Activated CD8-positive, alpha-beta memory T cell treated with anti-CD3 and anti-CD28 coated beads for 4 hours (primary cell): ENCODE data around the gene TMEM14A.
"Not testable (repeated sequence)": the region's sequence is repeated elsewhere in the genome, so short reads cannot be mapped to it uniquely, and the experiment has no call there.

Experiments
- DNase-seq, 2 donors: peaks; one replicate each; pipeline ENCODE4 v3.0.0-alpha.2; 2020; ENCODE audit warnings: low read depth in 2 of 2

Gene TMEM14A

DNA sequence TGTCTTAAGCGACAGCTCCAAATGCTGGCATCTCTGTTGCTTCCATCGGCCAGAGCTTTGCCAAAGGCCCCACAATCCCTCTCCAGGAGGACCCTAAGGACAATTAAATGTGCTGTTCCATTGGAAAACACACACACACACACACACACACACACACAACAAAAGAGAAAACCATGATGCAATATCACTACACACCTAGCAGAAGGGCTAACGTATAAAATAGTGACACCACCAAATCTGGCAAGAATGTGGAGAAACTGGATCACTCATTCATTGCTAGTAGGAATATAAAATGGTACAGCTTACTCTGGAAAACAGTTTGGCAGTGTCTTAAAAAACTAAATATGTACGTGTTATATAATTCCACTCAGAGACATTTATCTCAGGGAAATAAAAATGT is 13.0 kb upstream of the TMEM14A start:
- DNase-seq, result no peak

DNA sequence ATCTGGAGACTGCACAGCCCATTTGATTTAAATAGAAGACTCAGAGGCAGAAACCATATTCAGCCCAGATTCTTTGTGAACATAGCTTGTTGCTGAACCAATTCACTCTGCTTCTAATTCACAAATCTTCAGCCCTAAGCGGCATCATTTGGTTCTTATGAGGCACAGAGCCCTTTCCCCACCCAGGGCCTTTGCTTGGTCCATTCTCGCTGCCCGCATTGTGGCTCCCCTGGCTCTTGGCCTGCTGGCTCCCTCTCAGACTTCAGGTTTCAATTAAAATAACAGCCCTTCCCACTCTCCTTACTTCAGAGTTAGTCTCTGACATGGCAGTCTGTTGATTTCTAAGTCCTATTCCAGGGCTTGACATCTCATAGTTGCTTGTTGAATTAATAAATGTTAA is 9.4 kb upstream of the TMEM14A start:
- no peak for DNase-seq

GRCh38 chr6:52662031-52662430 is 8.9 kb upstream of the TMEM14A start:
- no peak for DNase-seq

DNA sequence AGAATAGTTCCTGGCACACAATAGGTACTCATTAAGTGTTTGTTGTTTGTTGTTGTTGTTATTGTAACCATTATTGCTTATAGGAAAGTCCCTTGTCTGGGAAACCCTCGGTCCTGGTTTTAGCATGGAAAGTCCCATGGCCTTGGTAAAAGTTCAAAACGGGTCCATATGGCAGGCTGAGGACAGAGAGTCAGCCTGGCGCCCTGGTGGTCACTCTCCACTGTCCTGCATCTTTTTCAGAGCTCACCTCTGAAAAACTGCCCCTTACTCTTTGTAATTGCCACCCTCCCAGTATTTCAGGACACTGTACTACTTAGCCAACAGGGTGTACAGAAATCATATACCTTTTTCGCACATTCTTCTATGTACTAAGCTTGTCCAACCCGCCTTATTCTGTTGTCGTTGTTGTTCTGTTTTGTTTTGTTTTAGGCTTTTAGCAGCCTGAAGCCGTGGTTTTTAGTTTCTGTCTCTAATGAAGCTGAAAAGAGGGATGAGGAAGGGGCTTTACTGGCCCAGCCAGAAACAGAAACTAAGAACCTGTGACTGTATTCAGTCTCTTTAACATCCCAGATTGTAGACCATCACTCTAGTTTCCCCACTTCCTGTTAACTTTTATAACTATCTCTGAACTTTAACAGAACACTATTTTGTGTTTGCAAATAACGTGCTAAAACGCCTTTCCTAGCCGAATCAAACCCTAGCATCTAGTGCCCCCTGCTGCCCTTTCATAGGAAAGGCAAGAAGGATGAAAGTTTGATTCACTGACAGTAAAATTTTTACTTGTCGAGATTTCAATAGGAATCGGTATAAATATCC is 7.6 kb upstream of the TMEM14A start:
- DNase-seq, result peak; percentile 33

- DNase-seq, result no peak
These were observed 7.1 kb upstream of the TMEM14A start for GRCh38 chr6:52663936-52664185.

DNA sequence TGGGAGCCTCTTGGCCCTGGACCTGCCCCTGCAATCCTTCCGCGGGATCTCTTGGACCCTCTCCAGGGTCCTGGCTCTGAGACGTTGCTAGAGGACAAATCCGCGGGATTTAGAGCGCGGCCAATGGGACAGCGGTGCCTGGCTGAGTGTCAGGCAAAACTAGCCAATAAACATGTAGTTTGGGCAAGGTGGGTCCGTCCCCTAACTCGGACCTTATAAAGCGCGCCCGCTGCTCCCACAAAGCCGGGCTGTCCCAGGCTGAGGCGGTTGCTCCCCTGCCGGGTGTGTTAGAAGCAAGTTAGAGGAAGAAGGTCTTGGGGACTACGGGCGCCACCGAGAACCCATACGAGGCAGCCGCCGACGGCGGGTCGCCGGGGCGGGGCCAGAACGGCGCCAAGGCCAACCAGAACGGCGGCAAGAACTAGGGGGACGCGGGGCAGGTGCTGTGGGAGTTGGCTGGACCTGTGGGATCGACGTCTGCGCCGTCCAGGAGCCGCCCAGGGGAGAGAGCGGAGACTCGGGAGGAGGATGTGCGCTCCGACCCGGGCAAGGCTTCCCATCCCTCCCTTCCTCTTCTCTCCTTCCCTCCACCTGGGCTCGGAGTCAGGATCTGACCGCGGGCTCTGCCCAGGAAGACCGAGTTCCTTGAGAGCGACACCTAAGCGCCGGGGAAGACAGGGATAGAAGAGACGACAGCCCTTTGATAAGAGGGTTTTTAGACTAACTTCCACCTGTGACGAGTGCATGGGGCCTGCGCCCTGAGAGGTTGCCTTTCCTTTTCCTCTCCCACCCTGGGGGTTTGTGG is 6.5 kb upstream of the TMEM14A start:
- peak in 1 of 2 donors; percentile 15 for DNase-seq

DNA sequence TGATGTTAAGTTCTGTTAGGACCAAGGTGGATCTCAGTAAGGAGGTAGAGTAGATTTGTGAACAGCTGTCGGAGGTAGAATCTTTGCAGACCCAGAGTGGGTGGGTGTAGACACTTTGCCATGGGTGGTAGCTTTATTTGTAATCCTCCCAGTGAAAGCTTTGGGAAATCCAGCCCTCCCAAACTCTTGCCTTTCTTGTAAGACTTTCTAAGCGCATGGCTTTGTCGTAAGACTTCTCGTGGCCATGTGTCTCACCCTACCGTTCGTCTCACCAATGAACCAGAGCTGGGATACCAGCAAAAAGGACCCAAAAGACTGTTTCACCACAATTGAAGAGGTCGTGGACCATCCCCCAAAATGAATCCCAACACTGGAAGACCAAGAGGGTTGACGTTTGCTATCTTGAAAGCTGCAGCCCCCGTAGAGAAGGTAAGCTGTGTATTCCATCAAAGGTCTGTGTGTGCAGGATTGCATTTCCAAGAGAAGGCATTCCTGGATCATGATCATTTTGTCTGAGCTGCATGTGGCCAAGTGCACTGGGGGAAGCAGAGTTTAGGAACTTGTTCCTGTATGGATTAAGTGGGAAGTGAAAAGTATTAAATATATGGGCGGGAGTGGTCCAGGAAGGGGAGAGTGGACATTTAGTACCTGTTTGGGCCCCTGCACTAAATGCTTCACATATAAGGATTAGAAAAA is 5.8 kb upstream of the TMEM14A start:
- DNase-seq, result no peak

DNA sequence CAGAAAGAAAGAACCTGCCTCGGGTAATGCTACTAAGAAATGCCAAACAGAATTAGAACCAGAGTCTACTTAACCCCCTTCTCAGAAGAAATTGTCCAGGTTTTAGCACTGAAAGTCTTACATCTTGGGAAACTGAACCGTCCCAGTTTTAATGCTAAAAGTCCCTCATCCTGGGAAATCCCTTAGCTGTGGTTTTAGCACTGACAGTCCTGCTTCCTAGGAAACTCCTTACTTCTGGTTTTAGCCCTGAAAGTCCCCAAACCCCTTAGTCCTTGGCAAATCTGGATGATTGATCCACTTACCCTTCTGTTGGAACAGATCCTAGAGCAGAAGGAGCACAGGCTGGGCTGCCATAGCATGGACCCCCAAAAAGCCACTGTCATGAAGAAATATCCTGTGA is 4.8 kb upstream of the TMEM14A start:
- no peak for DNase-seq

- DNase-seq, result no peak
These were observed 4.4 kb upstream of the TMEM14A start for GRCh38 chr6:52666523-52666922.

DNA sequence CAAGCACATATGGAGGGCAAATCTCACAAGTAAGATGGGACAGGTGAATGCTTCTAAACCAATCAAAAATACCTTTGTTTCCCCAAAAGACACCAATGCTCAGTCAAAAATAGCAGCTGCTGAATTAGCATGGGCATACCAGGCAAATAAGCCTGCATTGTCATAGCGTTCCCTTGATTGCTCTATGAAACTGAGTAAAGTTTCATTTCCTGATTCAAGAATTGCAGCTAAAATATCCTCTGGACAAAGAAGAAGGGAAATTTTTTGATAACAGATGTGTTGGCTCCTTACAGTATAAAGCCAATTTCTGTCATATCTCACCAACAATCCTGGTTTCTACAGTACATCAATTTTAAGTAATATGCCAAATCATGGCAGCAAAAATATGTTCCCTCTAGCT is 3.3 kb upstream of the TMEM14A start:
- DNase-seq, result no peak

GRCh38 chr6:52671676-52672075 is 763 bp downstream of the TMEM14A start:
- no peak for DNase-seq

DNA sequence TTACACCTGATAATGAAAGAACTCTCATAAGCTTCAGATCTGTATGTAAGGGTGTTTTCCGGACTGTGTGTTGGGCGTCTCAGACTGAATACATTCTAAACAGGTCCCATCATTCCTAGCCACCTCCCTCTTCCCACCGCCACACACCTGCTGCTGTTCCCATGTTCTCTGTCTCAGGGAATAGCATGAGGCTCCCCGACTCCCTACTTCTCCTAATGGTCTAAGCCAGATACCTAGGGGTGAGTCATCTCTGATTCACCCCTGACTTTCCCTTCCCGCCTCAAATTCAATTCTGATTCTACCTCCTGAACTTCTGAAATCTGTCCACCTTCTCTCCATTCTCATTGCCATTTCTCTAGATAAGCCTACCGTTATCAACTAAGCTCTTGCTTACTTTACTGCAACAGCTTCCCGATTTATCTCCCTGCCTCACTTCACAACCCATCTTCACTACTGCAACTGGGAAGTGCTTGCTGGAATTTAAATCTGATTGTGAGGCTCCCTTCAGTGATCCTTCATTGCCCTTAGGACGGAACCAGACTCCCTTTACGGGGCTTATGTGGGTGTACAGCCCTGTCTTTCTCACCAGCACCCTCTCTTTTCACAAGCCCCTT is 1.6 kb downstream of the TMEM14A start:
- DNase-seq, result no peak

DNA sequence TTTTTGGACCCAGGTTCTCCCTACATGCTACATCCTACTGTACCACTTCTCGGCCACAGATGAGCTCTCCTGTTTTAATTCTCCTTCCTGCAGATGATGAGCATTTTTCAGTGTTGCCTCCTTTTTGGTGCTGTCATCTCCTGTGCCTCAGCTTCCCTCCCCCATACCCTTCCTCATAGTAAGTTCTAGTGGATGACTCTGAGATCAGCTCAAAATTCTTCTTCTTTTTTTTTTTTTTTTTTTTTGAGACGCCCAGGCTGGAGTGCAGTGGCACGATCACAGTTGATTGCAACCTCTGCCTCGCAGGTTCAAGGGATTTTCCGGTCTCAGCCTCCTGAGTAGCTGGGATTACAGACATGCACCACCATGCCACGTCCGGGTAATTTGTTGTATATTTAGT is 3.8 kb downstream of the TMEM14A start:
- DNase-seq, result no peak

- DNase-seq, result no peak
These were observed 4.5 kb downstream of the TMEM14A start for GRCh38 chr6:52675372-52675771.

DNA sequence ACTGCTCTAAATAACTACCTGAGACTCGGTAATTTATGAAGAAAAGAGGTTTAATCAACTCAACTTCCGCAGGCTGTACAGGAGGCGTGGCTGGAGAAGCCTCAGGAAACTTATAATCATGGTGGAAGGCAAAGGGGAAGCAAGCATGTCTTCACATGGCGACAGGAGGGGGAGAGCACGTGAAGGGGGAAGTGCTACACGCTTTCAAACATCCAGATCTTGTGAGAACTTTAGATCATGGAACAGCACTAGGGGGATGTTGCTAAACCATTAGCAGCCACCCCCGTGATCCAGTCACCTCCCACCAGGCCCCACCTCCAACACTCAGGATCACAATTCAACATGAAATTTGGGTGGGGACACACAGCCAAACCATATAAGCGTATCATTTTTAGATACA is 5.7 kb downstream of the TMEM14A start:
- DNase-seq, result not testable (repeated sequence)

GRCh38 chr6:52681416-52681815 is 10.5 kb downstream of the TMEM14A start:
- no peak for DNase-seq

DNA sequence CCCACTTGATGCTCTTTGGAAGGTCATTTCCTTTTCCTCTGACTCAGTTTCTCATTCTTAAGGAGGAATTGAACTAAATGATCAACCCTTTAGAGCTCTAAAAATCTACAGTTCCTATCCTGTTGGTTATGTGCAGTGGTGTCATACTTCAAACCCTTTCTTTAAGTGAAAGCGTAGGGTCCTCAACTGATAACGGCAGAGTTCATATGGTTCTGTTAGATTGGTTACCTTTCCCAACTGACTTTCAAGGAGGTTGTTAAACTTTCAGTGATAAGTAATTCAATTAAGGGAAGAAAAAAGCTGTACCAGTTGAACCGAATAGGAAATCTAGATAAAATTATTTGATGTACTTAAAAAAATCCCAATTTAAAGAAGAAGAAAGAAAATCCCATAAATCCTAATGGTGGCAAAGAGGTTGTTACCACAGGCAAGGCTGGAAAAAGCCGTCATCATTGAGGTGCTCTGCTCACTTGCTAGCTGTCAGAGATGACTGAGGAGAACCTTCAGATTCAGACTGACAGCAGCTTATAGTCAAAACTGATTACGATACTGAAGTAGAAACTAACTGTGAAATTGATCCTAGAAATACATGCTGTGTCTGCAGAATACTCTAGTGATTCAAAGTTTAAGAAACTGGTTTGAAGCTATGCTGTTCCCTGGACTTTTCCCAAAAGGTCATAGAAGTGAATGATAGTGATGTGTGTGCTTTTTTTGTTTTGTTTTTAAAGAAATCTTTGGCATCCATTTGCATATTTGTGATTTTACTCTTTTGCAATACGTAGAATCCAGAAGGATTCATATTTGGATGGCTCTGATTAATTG is 16.2 kb downstream of the TMEM14A start:
- no peak for DNase-seq

DNA sequence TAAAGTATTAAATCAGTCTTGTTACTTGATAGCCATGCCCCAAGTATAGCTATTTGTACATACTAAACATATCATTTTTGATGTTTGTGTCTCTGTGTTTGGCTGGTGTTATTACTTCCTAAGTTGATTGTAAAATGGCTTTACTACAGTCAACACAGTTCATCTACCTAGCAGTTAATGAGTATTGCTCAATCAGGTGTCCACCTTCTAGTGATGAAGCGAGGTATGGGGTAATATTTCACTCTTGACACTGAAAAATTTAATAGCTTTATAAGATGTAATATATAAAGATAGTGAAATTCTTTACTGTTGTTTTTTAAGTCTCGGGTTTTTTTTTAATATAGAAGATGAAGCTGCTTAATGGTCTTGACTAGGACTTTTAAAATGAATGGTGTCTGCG is 18.9 kb downstream of the TMEM14A start:
- no peak for DNase-seq

GRCh38 chr6:52691718-52692117 is 20.8 kb downstream of the TMEM14A start:
- DNase-seq, result no peak

DNA sequence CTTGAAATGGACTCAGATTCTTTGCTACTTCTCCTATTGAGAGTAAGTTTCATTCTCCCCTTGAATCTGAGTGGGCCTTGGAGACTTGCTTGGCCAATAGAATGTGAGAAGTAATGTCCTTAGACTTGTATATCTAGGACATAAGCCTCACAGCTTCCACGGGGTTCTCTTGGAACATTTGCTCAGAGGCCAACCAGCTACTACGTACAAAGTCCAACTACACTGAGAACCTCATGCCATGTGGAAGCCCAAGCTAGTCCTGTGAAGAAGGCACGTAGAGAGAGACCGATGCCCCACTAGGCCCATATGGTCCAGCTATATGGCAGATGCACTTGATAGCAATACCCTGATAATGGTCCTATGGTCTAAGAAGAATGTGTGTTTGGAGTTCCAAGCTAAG is 22.9 kb downstream of the TMEM14A start:
- no peak for DNase-seq

GRCh38 chr6:52694404-52694803 is 23.5 kb downstream of the TMEM14A start:
- no peak for DNase-seq

GRCh38 chr6:52696418-52696817 is 25.5 kb downstream of the TMEM14A start:
- DNase-seq, result no peak
